Activated effector memory CD4-positive, alpha-beta T cell treated with anti-CD3 and anti-CD28 coated beads, Interleukin-2, amount 50 U/mL, for 16 hours (primary cell): ENCODE data around the gene CTIF.

Experiments used
- DNase-seq: peaks from one replicate; pipeline ENCODE4 v3.0.0-alpha.2; 2020

The CTIF gene

DNA sequence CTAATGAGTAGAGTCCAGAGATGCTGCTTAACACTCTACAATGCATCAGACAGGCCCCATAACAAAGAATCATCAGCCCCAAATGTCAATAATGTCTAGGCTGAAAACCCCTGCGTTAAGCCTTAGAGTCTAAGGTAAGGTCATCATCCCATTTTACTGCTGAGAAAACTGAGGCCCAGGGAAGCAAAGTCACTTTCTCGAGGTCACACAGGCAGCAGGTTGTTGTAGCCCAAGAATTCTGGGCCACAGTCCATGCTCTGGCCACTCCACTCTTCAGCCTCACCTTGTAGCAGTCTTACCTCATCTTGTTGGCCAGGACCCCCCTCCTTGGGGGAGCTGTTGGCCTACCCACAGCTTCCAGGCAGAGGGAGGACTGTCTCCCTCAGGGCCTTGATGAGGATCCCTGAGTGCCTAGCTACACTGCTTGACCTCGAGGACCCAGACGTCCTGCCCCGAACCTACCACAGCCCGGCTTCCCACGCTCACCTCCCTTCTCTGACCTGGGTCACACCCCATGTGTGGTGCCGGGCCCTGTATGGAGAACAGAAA lies 357.6 kb downstream of the CTIF start:
- DNase-seq = no peak

DNA sequence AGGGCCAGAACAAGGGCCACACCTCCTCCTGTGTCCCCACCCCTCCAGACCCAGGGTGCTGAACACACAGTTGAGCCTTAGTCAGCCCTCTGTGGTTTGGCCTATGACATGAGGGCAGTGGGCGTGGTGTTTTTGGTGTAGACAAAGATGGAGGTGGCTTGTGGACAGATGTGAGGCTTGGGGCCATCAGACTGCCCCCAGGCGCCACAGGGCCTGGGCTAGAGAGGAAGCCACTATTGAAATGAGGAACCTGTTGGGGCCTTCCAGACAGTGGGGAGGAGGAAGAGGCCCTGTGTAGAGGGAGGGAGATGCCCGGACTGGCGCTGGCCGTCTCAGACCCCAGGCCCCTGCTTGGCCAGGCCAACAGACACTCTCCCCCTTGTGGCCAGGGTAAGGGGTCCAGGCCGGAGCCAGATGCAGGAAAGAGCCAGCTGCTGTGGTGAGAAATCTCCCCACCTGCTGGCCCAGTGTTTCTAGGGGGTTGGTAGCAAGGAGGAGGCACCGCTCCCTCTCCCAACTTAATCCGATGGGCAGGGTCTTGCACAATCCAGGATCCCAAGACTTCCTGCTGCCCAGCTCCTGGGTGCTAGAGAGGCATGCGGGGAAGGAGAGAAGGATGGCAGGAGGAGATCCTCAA lies 358.2 kb downstream of the CTIF start:
- DNase-seq = peak; percentile 54

DNA sequence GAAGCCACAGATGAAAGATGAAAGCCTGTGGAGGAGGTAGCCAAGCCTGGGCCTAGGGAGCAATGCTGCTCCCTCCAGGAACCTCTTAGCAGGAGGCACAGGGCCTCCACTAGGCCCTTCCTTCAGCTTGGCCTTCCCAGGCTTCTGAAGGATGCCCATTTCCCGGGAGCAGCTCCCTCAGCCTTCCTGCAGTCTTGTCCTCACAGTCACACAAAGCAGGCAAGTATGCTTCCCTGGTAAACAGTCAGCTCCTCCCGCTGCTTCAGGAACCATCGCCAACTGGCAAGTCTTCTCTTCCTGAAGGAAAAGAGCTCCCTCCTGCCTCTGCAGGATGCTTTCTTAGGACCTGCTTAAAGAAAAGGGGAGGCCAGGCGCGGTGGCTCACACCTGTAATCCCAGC lies 358.7 kb downstream of the CTIF start:
- peak; percentile 47 for DNase-seq

DNA sequence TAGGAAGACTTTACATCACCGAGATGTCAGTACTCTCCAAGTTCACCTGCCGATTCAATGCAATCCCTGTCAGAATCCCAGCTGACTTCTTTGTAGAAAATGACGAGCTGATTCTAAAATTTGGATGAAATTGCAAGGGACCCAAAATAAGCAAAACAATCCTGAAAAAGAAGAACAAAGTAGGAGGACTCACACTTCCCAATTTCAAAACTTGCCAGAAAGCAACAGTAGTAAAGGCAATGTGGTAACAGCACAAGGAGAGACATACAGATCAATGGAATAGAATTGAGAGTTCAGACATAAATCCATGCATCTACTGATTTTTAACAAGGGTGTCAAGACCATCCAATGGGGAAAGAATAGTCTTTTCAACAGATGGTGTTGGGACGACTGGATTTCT lies 359.7 kb downstream of the CTIF start:
- no peak for DNase-seq

DNA sequence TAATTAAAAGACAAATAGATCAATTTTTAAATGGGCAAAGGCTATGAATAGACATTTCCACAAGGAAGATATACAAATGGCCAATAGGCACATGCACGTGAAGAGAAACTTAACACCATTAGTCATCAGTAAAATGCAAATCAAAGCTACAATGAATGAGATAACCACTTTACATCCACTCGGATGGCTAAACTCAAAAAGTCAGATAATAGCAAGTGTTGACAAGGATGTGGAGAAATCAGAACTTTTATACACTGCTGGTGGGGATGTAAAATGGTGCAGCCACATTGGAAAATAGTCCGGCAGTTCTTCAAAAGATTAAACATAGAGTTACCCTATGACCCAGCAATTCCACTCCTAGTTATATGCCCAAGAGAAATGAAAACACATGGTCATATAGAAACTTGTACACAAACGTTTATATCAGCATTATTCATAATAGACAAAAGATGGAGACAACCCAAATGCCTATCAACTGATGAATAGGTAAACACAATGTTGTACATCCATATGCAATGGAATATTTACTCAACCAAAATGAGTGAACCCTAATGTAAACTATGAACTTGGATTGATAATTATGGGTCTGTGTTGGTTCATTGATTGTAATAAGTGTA lies 360.8 kb downstream of the CTIF start:
- no peak for DNase-seq

DNA sequence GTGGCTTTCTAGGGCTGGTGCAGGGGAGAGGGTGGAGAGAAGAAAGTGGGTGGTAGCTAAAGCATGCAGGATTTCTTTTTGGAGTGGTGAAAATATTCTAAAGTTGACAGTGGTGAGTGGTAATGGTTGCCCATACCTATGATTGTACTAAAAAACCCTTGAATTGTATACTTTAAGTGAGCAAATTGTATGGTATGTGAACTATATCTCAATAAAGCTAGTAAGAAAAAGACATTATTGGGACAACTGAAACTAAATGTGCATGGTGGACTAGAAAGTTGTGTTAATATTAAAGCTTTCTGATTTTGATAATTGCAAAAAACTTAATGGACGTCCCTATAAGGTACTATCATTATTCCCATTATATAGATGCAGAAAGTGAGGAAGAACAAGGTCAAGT lies 361.6 kb downstream of the CTIF start:
- no peak for DNase-seq

DNA sequence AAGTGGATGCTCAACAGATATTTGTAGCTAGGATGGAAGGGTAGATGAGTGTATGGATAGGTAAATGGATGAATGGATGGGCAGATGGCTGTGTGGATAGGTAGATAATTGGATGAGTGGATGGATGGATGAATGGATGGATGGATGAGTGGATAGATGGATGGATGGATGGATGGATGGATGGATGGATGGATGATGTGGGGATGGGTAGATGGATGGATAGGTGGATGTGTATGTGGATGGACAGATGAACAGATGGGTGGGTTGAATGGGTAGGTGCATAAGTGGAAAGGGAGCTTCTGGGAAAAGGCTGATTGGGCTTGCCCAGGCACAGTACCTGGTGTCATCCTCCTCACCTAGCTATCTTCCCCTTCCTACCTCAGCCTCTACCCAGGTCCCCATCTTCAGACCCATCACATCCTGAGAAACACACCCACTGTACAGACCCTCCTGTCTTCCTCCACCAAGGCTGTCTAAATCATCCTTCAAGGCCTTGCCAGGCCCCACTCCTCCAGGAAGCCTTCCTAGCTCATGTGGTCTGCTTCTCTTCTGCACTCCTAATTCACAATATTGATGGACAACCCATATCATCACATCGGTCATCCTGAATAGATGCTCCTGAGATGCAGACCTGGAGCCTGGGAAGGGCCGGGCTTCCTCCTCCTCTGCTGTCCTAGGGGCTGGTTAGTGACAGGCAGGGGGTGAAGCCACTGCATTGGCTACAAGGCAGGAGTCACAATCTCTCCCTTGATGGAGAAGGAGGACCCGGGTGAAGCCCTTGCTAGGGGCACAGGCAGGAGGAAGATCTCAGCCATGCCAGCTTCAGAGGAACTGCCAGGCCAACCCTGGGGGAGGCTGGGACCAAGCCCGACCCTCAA lies 362.6 kb downstream of the CTIF start:
- peak; percentile 41 for DNase-seq

DNA sequence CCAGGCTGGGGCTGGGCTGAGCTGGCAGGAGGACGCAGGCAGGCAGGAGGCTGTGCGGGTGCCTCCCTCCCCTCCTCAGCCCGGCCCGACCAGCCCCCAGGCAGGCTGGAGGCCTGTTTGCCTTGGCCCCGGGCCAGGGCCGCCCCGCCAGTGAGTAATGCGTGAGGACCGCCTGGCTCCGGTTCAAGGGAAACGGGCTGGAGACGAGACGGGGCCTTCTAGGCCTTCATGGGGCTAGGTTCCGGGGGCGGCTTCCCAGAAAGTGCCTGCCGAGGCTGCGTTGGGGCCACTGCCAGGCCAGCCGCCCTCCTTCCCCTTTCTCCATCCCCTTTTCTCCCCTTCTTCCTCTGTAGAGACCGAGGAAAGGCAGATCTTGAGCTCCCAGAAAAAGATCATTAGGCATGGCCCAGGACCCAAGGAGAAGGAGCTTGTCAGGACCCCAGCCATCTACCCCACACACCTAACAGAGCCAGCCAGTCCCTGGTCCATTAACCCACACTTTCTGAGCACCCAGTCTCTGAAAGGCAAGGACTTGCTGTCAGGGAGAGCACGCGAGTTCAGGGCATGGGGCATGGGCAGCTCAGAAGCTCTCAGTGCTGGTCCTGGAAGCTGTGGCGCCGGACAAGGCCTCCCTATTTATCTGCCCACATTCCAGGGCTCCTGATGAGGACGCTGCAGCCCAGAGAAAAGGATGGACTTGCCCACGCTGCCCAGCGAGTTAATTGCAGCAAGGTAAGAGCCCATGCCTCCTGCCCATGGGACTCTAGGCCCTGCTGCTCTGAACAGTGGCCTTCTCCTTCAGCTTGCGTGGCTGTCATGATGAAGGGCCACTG lies 363.4 kb downstream of the CTIF start:
- peak; percentile 43 for DNase-seq

DNA sequence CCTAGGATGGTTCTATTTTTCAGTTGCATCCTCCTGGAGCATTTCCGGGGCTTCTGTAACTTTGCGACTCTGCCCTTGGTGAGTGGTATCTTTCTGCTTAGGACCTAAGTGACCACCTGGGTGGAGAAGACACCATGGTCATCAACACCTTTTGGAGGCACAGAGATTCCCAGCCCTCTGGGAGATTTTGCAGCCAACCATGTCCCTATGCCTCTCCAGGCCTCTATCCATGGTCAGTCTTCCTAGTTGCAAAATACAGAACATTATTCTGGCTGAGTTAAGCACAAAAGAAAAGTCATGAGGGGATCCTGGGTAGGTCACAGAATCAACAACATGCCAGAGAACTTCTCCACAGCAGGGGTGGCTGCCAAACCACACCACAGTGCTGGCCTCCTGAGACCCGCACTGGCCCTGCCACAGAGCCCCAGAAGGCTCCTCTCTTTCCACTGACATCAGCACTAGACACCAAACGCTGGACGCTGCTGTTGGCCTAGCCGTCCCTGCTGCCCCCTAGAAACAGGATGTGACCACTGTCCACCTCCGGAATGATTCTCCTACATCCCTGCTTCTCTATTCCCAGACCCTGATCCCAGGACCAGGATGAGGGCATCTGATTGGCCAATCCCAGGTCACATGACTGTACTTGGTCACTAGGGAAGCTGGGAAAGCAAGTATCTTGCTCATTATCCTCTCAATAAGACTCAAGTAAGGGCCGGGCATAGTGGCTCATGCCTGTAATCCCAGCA lies 364.2 kb downstream of the CTIF start:
- DNase-seq = peak; percentile 46

DNA sequence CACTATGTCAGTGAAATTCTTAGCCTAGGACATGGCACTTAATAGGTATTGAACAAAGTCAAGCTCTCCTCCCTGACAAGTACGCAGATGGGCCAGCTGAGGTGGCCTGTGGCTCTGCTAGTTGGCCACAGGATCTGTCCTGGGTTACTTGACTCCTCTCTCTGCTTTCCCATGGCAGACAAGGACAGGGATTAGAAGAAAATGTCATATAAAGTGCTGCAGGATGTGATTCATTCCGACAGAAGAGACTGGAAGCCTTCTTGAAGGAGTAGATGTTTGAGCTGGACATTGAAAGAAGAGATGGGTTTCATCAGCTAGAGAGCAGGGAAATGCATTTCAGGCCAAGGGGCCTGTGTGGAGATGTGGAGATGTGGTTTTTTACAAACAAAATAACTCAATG lies 365.3 kb downstream of the CTIF start:
- DNase-seq = peak; percentile 0

DNA sequence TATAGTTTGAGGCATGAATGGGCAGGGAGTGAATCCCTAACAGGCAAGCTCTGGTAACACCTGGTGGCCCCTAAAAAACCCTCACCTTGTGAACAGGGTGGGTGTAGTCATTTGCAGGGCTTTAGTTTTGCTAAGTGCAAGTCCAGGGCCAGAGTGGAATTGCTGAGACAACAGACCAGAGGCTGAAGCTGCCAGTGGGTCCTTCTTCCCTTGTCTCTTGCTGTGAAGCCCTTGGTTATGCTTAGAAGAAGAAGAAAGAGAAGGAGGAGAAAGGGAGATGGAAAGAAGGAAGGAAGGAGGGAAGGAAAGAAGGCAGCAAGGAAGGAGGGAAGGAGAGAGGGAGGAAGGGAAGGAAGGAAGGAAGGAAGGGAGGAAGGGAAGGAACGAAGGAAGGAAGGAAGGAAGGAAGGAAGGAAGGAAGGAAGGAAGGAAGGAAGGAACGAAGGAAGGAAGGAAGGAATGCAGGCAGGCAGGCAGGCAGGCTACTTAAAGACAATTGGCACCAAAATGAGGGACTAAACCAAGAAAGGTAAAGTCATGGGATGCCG lies 366.1 kb downstream of the CTIF start:
- DNase-seq = peak; percentile 10

DNA sequence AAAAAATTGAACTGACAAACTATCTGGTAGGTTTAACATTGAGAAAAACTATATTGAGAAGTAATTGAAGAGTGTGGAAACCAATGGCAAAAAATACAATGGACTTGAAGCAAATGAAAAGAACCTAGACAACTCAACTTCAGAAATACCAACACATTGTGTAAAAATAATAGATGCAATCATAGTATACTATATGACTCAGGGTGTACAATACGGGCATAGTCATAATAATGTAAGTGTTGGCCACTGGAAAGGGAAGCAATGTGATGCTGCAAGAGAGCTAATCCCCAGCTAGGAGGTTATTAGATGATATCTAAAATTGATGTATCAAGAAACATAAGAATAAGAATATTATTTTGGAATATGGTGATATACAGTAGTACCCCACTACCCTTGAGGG lies 366.7 kb downstream of the CTIF start:
- DNase-seq = no peak

DNA sequence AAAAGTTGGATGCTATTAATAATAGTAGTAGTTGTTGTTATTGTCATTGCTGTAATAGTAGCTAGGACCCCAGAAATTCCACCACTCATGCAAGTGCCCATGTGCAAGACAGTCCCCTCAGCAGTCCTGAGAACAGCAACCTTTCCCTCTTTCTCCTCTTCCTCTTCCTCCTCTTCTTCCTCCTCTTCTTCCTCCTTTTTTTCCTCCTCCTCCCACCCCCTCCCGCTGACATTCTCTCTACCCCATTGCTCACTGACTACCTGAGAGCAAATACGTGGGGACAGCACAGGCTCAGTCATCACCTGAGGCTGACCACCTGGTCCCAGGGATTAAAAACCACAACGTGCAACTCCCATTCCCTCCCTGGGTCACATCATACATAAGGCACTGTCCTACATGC lies 370.1 kb downstream of the CTIF start:
- peak; percentile 1 for DNase-seq

DNA sequence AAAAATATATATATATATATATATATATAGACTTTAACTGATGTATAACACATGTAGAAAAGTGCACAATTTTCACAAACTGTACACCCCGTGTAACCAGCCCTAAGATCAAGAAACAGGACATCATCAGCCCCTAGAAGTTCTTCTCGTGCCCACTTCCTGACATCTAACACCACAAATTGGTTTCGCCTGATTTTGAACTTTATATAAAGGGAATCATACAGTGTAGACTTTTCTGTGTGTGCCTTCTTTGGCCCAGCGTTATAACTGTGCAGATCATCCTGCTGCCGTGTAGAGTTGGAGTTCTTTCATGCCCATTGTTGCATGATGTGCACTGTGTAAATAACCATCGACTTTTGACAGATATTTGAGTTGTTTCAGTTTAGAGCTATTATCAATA lies 370.9 kb downstream of the CTIF start:
- DNase-seq = peak; percentile 50

DNA sequence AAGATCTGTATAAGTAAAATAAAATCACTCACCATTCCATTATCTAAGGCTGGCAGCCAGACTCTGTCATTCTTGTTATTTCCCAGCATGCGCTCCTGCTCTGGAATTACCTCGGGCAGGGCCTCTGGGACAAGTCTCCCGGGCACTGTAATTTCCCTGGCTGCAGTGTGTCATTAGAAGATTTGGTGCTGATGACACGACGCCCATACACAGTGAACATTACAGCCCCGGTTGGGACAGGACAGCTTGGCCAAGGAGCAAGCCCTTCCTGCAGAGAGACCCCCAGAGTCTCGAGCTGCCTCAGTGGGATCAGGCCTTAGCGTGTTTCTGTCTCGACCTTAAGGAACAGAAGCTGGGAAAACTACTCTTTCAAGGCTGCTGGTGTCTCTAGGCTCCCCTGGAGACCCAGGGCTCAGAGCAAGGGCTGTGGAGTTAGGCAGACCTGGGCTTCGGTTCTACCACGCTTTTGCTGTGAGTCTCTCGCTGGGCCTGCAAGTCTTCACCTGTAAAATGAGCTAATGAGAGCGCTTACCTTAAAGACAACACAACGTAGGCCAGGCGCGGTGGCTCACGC lies 372.2 kb downstream of the CTIF start:
- DNase-seq = peak; percentile 38
